HPDE6-E6E7 (cell line): ENCODE data around the gene CHML.

Source experiments
- DNase-seq: peaks from one replicate; pipeline ENCODE4 v3.0.0; 2011; ENCODE audit warnings: missing footprints; ENCODE audit errors: extremely low spot score

CHML gene

DNA sequence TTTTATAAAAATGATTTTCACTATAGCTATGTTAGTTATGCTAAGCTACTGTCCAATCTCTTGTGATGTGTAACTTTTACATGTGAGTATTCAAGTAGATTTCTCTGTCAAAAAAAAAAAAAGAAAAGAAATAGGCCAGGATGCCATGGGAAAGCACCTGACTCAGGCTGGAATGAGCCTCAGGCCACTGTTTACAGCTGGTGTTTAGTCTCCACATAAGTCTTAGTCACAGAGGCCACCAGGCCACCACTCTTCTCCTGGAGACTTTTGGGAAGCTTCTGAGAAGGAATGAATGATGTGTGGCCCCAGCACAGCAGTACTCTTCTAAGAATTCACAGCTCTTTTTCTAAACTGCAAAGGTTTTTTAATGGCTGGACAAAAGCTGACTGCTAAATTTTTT, 48.9 kb downstream of the CHML start:
- no peak for DNase-seq

DNA sequence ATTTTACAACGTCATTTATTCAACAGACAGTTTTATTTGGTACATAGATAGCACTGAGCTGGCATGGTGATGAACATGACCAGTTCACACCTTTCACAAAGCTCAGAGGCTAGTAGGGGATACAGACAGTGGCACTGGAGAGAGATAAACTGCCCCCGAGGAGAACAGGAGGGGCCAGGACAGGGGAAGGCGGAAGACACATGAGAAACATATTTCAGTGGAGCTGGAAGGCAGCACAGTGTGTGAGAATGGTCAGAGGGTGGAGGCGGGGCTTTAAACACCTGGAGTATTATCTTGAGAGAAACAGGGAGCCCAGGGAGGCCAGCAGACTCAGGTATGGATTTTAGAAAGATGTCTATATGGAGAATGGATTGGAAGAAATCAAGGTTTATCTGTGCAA, 49.5 kb downstream of the CHML start:
- DNase-seq: no peak
